ENCODE data around the gene DDIT4L. TPM values are rescaled to one million over a fixed set of nuclear protein-coding genes. Genes with fewer than 3 reads are reported as not detected.
"Not testable (repeated sequence)": the region's sequence is repeated elsewhere in the genome, so short reads cannot be mapped to it uniquely, and the experiment has no call there.

The DDIT4L gene
- total RNA-seq, 2 experiments from 2014 or later, result 0.24 to 0.34 TPM

- peaks cover 5% of the 10 kb centered on the region for H3K27me3 Mint-ChIP-seq
- DNase-seq, result no peak
- no peak overlapping the region for H3K4me3 Mint-ChIP-seq
- POLR2A ChIA-PET, result no interaction called here
- no peak overlapping the region for H3K27ac Mint-ChIP-seq
- H3K36me3 Mint-ChIP-seq, result no peaks in the 10 kb centered on the region
- peaks cover 14% of the 10 kb centered on the region for H3K9me3 Mint-ChIP-seq
- intact Hi-C loops (cut with micrococcal nuclease), result no loop called here
- CTCF ChIA-PET, result no interaction called here
- H3K4me1 Mint-ChIP-seq (ENCODE audit: low read depth), result no peaks in the 10 kb centered on the region
Measured at GRCh38 chr4:100162027-100162685, 28.1 kb downstream of the DDIT4L start.

DNA sequence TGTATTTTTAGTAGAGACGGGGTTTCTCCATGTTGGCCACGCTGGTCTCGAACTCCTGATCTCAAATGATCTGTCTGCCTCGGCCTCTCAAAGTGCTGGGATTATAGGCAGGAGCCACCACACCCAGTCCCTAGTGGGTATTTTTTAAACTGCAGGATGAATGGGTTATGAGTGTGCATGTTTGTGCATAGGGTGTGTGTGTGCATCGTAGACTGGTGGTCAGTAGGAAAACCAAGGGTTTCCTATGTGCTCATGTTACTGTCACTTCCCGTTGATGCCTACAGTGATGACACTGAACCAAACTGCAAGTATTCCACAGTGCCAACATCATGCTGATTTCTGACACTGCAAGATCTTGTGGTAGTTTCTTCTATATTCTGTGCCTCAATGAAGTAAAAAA, 41.1 kb downstream of the DDIT4L start:
- intact Hi-C loops (cut with micrococcal nuclease), result no loop called here
- DNase-seq, result no peak
- no peaks in the 10 kb centered on the region for H3K4me1 Mint-ChIP-seq (ENCODE audit: low read depth)
- H3K36me3 Mint-ChIP-seq, result no peaks in the 10 kb centered on the region
- H3K9me3 Mint-ChIP-seq, result peaks cover 1% of the 10 kb centered on the region
- no peaks in the 10 kb centered on the region for H3K27me3 Mint-ChIP-seq
- H3K4me3 Mint-ChIP-seq, result no peak overlapping the region
- CTCF ChIA-PET, result no interaction called here
- POLR2A ChIA-PET, result no interaction called here
- H3K27ac Mint-ChIP-seq, result no peak overlapping the region

DNA sequence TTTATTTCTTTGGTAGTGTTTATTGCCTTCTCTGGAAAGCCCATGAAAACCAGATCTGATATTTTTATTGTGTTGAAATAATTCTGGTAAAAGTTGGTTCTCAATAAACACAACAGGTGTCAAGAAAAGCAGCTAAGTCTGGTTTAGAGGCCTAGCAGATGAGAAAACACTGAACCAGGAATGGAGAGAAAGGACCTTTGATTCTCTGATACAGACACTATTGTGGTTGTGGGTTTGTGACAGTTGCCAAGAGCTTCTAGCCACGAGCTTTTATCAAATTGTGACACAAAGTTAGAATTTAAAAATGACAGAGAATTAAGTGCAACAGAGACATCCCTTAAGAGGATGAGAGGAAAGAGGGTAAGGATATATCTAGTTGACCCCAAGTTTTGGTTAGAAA, 42.6 kb downstream of the DDIT4L start:
- Mint-ChIP-seq H3K36me3 (no peaks in the 10 kb centered on the region), H3K4me3 (no peak overlapping the region), H3K27me3 (no peaks in the 10 kb centered on the region), H3K27ac (no peak overlapping the region), H3K9me3 (no peaks in the 10 kb centered on the region), H3K4me1 (ENCODE audit: low read depth) (no peaks in the 10 kb centered on the region)
- ChIA-PET POLR2A (no interaction called here), CTCF (interaction anchor here (1.1 kb wide), 1 partner anchor 12 kb away, joined by 3 read pairs; no protein-coding TSS in a partner anchor)
- intact Hi-C loops (cut with micrococcal nuclease), result no loop called here
- DNase-seq, result no peak

DNA sequence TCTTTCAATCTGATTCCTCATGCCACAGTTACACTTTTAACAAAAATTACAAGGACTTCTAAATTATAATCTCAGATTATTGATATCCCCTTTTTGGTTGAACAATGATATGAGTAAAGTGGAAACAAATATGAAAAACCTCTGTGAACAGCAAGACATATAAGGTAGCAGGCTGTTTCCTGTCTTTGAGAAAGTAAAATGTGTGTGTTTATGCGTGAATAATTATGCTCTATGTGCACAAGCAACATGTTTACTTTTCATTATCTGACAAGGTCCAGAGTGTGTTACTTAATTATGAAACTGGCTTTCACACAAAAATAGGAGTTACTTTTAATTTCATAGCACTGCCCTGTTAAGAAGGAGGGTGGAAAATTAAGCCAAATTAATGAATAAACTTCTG, 43.1 kb downstream of the DDIT4L start:
- H3K27me3 Mint-ChIP-seq, result no peaks in the 10 kb centered on the region
- H3K4me3 Mint-ChIP-seq, result no peak overlapping the region
- no peaks in the 10 kb centered on the region for H3K4me1 Mint-ChIP-seq (ENCODE audit: low read depth)
- ChIA-PET CTCF (interaction anchor here (1.1 kb wide), 1 partner anchor 11 kb away, joined by 3 read pairs; no protein-coding TSS in a partner anchor), POLR2A (no interaction called here)
- DNase-seq, result no peak
- H3K36me3 Mint-ChIP-seq, result no peaks in the 10 kb centered on the region
- intact Hi-C loops (cut with micrococcal nuclease), result no loop called here
- no peak overlapping the region for H3K27ac Mint-ChIP-seq
- H3K9me3 Mint-ChIP-seq, result no peaks in the 10 kb centered on the region

GRCh38 chr4:100146756-100147155, 43.5 kb downstream of the DDIT4L start:
- no peaks in the 10 kb centered on the region for H3K36me3 Mint-ChIP-seq
- no peak for DNase-seq
- H3K9me3 Mint-ChIP-seq, result no peaks in the 10 kb centered on the region
- no peaks in the 10 kb centered on the region for H3K4me1 Mint-ChIP-seq (ENCODE audit: low read depth)
- intact Hi-C loops (cut with micrococcal nuclease), result no loop called here
- CTCF ChIA-PET, result interaction anchor here (1.1 kb wide), 1 partner anchor 11 kb away, joined by 3 read pairs; no protein-coding TSS in a partner anchor
- POLR2A ChIA-PET, result no interaction called here
- H3K27ac Mint-ChIP-seq, result no peak overlapping the region
- H3K27me3 Mint-ChIP-seq, result no peaks in the 10 kb centered on the region
- H3K4me3 Mint-ChIP-seq, result no peak overlapping the region

GRCh38 chr4:100137320-100137719, 52.9 kb downstream of the DDIT4L start:
- DNase-seq; H3K4me3 Mint-ChIP-seq; H3K4me1 Mint-ChIP-seq (ENCODE audit: low read depth); H3K27me3 Mint-ChIP-seq; intact Hi-C loops (cut with micrococcal nuclease); H3K27ac Mint-ChIP-seq; POLR2A ChIA-PET; H3K36me3 Mint-ChIP-seq: not testable (repeated sequence)
- H3K9me3 Mint-ChIP-seq, result peaks cover 11% of the 10 kb centered on the region
- CTCF ChIA-PET, result interaction anchor here (0.5 kb wide), 1 partner anchor 44 kb away, joined by 3 read pairs; no protein-coding TSS in a partner anchor

Other genes starting within 250 kb of the DDIT4L start
- 10 to 100 TPM; 39.8 to 40.4 TPM for gene DNAJB14, start 243.8 kb downstream of the DDIT4L start, total RNA-seq
- gene H2AZ1, start 240.2 kb downstream of the DDIT4L start, total RNA-seq, result 100 to 1,000 TPM; 709 to 731 TPM

Data from activated CD4-positive, alpha-beta memory T cell treated with anti-CD3 and anti-CD28 coated beads for 36 hours (primary cell).